CD4-positive, alpha-beta T cell treated with Interleukin-6 for 4 hours (primary cell): Measurements from ENCODE around the gene THADA.
A peak's percentile ranks its signal among the peaks of the same experiment; 100 is the strongest.
"Not testable (repeated sequence)": the region's sequence is repeated elsewhere in the genome, so short reads cannot be mapped to it uniquely, and the experiment has no call there.

Experiments used
- DNase-seq: peaks from one replicate; pipeline ENCODE4 v3.0.0-alpha.2; 2020; ENCODE audit warnings: mixed read lengths

THADA gene

GRCh38 chr2:43595603-43596412 is at the start of gene THADA:
Gene THADA (minus strand): TSS chr2:43596038. CDS start chr2:43592392, 3,646 bp downstream.
- peak; percentile 97 for DNase-seq

- DNase-seq: no peak
Observed at GRCh38 chr2:43643680-43644079, 47.8 kb upstream of the THADA start.

- DNase-seq: no peak
Observed at GRCh38 chr2:43642363-43642762, 46.5 kb upstream of the THADA start.

GRCh38 chr2:43637030-43637803 is 41.4 kb upstream of the THADA start, which contains the start of gene PLEKHH2:
Gene PLEKHH2 (plus strand): TSS chr2:43637260. CDS start chr2:43644674, 7,414 bp downstream.
- DNase-seq: peak; percentile 86

- peak; percentile 51 for DNase-seq
Observed at GRCh38 chr2:43636621-43637020, 40.8 kb upstream of the THADA start.

- DNase-seq: not testable (repeated sequence)
Observed at GRCh38 chr2:43636153-43636552, 40.3 kb upstream of the THADA start.

- no peak for DNase-seq
Observed at GRCh38 chr2:43634604-43635306, 38.9 kb upstream of the THADA start.

- DNase-seq: no peak
Observed at GRCh38 chr2:43631618-43632317, 35.9 kb upstream of the THADA start.

GRCh38 chr2:43622931-43623451 is 27.2 kb upstream of the THADA start:
- no peak for DNase-seq

- DNase-seq: no peak
Observed at GRCh38 chr2:43619511-43619910, 23.7 kb upstream of the THADA start.

GRCh38 chr2:43616967-43617680 is 21.3 kb upstream of the THADA start:
- no peak for DNase-seq

GRCh38 chr2:43612944-43613343 is 17.1 kb upstream of the THADA start:
- DNase-seq: no peak

GRCh38 chr2:43611987-43612894 is 16.4 kb upstream of the THADA start:
- peak; percentile 73 for DNase-seq

- no peak for DNase-seq
Observed at GRCh38 chr2:43610361-43610760, 14.5 kb upstream of the THADA start.

GRCh38 chr2:43609290-43609918 is 13.6 kb upstream of the THADA start:
- peak; percentile 38 for DNase-seq

- DNase-seq: no peak
Observed at GRCh38 chr2:43605851-43606250, 10.0 kb upstream of the THADA start.

- peak; percentile 26 for DNase-seq
Observed at GRCh38 chr2:43605079-43605655, 9.3 kb upstream of the THADA start.

GRCh38 chr2:43604674-43605073 is 8.8 kb upstream of the THADA start:
- DNase-seq: no peak

- DNase-seq: not testable (repeated sequence)
Observed at GRCh38 chr2:43600596-43600995, 4.8 kb upstream of the THADA start.

GRCh38 chr2:43594875-43595274 is 963 bp downstream of the THADA start:
- no peak for DNase-seq
